GM12892 (cell line): ENCODE results near the gene BIN1.

Experiments used
- POLR2A ChIP-seq: IDR thresholded peaks from 2 replicates; pipeline ENCODE4 v1.6.1; 2011; ENCODE audit warnings: low read depth, low read length, control low read depth
- POLR2AphosphoS5 ChIP-seq: IDR thresholded peaks from 2 replicates; pipeline ENCODE4 v1.6.1; 2011; ENCODE audit warnings: low read depth, low read length, control low read depth
- TAF1 ChIP-seq: IDR thresholded peaks from 2 replicates; pipeline ENCODE4 v1.6.1; 2011; ENCODE audit warnings: low read depth, mild to moderate bottlenecking, control low read depth, low read length, borderline replicate concordance

- TF ChIP-seq TAF1 (no peak), POLR2A (no peak), POLR2AphosphoS5 (no peak)
Observed at GRCh38 chr2:127012215-127012614, 94.7 kb downstream of the BIN1 start.
